Measurements from ENCODE around the gene ESRRA.
A peak's percentile ranks its signal among the peaks of the same experiment; 100 is the strongest.

ESRRA gene

GRCh38 chr11:64275031-64275800 is 30.1 kb upstream of the ESRRA start:
- DNase-seq: no peak

DNA sequence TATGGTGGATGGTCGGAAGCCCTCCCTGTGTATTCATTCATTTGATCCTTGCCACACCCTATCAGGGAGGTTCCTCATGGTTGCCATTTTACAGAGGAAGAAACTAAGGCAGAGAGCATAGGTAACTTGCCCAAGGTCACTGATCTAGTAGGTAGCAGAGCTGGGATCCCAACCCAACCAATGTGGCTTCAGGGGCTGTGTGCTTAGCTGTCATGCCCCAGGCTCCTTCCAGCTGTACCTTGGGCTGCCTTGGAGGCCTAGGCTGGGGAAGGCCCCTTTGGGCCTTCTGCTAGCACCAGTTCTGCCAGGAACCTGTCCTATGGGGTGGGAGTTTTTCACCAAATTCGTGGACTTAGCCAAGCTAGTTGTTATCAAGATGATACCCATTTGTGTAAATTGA is 29.5 kb upstream of the ESRRA start:
- no peak for DNase-seq

DNA sequence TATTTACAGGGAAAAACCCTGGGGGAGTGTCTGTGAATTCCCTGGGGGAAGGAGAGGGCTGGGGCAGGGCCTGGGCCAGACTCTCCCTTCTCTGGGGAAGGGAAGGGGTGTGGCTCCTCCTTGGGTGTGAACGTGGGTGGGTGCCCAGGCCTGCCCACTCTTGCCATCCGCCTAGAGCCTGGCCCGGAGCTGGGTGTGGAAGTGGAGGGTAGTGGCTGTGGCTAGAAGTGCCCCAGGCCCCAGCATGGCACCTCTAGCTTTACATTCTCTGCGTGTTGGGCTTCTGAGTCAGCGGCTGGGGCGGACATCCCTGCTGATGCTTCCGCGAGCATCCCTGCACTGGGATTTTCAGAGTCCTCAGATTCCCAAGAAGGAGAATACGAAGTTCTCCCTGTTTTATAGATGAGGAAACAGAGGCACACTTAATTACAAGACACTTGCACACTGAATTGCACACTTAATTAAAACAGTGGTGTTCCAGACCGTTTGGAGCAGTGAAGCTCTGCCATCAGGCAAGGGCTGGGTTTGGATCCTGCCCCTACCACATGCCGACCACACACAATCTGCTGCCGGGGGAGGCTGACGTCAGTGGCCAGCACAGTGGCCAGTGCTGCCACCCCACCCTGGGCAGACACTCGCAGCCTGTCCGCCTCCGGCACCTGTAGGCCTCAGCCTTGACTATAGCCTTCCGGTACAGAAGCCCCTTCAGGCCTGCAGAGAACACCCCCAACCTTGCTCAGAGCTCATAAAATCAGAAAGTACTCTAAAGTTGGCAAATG is 28.5 kb upstream of the ESRRA start:
- no peak for DNase-seq

DNA sequence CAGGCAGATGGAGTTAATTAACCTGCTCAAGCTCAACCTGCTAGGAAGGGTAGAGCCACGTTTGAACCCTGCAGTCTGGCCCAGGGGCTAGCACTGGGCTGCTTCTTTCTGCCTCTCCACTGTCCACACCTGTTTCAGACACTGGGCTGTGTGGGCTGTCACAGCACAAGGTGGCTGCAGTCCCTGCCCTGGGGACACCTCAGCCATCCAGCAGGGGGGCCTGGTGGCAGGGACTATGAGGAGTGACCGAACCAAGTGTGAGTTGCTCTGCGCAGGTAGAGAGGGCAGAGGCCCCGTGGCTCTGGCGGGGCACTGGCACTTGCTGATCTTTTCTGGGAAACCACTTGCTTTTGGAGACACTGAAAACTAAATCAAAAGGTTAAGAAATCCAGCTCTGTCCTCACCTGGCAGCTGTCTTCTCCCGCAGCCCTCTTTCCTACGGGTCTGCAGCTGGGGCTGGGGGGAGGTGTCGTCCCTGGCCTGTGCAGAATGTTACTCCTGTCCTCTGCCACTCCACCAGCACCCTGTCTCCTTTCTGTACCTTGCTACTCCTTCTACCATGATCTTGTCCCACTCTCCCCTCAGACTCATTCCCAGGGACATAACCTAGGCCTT is 26.6 kb upstream of the ESRRA start:
- DNase-seq: no peak

DNA sequence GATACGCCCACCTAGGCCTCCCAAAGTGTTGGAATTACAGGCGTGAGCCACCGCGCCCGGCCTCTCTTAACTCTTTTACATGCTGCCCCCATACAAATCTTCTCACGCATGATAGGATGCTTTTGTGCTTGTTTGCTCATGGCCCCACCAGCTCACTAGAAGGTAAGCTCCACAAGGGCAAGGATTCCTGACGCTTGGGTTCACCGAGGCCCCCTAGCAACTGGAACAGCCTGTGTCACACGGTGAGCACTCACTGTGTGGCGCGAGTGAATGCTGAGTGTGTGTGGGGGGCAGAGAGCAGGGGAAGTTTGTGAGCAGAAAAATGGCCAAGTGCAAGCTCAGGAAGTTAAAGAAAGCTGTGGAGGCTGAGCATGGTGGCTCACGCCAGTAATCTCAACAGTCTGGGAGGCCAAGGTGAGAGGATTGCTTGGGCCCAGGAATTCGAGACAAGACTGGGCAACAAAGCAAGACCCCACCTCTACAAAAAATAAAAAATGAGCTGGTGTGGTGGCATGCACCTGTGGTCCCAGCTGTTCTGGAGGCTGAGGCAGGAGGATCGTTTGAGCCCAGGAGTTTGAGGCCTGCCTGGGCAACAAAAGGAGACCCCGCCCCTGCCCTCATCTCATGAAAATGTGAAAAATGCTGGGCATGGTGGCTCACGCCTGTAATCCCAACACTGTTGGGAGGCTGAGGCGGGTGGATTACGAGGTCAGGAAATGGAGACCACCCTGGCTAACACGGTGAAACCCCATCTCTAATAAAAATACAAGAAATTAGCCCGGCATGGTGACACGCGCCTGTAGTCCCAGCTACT is 23.2 kb upstream of the ESRRA start:
- no peak for DNase-seq

DNA sequence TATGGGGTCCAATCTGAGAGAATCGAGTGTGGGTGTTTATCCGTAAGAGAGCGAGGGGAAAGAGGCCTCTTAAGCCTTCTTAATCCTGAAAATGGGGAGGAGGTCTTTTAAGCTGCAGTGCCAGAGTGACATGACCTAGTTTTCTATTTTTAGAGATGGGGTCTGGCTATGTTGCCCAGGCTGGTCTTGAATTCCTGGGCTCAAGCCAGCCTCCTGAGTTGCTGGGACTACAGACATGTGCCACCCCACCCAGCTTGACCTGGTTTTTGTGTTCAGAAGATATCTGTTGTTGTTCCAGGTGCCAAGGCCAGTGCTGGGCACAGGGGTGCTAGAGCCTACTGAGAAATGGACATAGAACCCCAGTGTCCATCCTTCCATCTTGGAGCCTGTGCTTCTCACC is 22.2 kb upstream of the ESRRA start:
- DNase-seq: no peak

DNA sequence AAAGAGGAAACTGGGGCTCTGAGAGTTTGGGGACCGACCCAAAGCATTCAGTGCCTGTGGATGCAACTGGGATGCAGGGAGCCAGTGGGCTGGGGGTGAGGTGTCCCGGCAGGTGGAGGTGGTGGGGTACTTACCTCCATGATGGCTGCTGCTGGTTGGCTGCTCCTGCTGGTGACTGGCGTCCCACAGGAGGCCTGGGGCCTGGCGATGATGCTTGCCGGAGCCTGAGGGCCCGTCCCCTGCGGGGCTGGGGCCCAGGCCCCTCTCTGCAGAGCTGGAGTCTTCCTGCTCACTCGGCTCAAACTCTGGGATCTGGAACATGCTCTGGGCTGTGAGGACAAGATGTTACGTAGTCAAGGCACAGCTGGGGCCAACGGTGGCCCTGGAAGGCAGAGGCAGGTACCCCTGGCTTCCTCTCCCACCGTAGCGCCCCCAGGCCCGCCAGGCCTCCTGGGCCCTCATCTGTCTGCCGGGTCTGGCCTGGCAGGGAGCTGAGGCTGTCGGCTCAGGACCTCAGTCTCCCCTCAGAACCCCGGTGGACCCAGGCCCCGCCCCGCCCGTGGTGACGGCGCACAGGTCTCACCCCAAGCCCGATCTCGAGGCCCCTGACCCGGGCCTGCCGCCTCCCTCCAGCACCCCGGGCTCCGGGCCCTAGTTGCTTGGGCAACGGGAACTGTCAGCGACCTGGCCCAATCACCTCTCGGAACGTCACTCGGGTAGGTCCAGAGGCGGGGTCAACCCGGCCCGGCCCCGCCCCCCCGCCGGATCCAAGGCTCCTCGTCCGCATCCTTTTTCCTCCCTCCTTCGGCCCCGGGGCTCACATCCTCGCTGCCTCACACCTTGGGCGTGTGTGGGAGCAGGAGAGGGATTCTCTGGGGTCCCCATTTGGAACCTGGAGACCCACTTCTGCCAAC is 21.0 kb upstream of the ESRRA start, which contains the start of gene BAD:
TSS of gene BAD (minus strand) at position 618 of the 914 bp plus-strand sequence. CDS start at position 321, 297 bp downstream.
- peak; percentile 91 for DNase-seq

DNA sequence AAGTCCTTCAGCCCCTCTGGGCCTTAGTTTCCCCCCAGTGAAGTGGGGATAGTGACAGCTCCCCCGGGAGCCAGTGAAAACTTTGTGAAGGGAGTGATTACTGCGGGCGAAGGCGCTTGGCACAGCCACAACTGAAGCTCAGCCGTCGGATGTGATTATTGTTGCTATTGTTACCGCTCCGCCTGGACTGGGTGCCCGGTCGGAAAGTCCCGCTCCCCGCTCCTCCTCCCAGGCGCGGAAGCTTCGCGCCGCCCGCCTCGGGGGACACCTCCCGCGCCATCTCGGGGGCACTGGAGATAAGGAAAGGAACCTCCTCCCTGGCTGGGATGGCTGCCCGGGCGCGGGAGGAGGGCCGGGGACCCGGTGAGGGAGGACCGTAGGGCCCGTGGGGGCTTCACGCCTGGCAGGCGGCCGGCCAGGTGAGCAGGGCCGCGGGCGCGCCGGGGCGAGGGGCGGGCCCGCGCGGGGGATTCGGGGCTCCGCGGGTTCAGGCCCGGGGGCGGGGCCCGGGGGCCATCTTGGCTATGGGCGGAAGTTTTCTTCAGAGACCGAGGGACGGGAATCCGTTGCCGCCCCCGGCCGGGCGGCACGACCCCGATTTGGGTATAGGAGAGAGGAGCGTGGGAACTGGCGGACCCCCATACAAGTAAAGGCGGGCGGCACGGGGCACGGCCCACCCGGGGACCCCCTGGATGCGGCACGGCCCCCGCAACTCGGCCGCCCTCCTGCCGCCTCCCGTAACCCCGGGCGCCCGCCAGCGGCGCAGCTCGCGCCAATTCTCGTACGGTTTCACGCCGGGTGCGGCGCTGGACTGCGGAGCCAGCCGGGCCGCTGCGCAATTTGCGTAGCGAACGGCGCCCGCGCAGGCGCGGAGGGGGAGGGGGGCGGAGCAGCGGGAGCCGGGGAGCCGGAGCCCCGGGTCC is 20.1 kb upstream of the ESRRA start, which contains the start of gene GPR137:
TSS of gene GPR137 (plus strand) at position 887 of the 923 bp plus-strand sequence. CDS start 677 bp downstream, outside the sequence.
- DNase-seq: peak; percentile 93

DNA sequence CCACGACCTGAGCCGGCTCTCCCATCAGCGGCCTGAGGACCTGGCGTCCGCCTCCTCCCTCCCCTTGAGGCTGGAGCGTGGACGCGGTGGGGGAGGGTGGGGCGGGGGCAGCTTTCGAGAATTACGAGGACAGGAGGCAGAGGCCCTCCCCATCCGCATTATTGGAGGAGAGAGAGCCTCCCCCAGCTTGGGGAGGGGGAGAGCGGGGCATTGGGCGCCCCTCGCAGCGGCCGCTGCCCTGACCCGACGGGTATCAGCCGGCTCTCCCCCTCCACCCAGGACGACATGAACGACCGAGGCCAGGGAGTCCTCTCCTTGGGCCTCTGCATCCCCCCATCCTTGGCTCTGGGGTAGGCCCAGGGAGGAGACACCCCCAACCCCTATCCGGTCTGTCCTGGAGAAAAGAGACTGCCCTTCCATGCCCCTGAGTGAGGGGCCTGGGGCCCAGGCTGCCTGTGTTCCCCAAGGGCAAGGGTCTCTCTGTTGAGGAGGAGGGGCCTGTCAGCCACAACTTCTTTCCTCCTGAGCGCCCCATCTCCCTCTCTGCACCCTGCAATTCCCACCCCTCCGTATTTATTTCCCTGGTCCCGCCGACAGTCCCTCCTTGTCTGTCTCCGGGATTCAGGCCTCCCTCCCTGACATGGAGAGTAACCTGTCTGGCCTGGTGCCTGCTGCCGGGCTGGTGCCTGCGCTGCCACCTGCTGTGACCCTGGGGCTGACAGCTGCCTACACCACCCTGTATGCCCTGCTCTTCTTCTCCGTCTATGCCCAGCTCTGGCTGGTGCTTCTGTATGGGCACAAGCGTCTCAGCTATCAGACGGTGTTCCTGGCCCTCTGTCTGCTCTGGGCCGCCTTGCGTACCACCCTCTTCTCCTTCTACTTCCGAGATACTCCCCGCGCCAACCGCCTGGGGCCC is 19.2 kb upstream of the ESRRA start:
- DNase-seq: no peak

GRCh38 chr11:64286801-64287159 is 18.5 kb upstream of the ESRRA start:
- DNase-seq: no peak

- no peak for DNase-seq
These were observed 17.5 kb upstream of the ESRRA start for GRCh38 chr11:64287676-64288352.

DNA sequence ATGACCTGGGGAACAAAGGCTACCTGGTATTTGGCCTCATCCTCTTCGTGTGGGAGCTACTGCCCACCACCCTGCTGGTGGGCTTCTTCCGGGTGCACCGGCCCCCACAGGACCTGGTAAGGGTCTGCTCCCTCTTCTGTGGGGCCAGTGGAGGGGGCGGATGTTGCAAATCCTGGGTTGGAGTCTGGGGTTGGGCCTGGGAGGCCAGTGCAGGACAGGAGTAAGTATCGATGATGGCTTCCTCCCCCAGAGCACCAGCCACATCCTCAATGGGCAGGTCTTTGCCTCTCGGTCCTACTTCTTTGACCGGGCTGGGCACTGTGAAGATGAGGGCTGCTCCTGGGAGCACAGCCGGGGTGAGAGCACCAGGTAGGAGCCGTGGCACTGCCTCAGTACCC is 17.0 kb upstream of the ESRRA start:
- no peak for DNase-seq

DNA sequence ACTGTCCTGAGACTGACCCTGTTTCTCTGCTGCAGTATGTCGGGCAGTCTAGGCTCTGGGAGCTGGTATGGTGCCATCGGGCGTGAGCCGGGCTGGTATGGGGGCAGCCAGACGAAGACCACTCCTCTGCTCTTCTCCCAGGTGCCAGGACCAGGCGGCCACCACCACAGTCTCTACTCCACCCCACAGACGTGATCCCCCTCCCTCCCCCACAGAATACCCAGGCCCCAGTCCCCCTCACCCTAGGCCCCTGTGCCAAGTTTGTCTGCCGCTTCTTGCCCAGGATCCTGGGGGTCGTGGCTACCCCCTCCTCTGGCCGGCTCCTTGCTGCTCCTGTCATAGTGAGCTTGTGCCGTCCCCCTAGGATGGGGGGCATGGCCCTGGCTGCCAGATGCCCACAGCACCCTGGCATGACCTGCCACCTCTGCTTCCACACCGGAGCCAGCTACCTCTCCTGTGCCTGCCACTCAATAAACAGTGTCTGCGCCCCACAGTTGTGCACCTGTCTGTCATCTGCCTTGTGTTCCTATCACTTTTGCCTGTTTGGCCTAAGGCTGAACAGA is 16.2 kb upstream of the ESRRA start:
- no peak for DNase-seq

DNA sequence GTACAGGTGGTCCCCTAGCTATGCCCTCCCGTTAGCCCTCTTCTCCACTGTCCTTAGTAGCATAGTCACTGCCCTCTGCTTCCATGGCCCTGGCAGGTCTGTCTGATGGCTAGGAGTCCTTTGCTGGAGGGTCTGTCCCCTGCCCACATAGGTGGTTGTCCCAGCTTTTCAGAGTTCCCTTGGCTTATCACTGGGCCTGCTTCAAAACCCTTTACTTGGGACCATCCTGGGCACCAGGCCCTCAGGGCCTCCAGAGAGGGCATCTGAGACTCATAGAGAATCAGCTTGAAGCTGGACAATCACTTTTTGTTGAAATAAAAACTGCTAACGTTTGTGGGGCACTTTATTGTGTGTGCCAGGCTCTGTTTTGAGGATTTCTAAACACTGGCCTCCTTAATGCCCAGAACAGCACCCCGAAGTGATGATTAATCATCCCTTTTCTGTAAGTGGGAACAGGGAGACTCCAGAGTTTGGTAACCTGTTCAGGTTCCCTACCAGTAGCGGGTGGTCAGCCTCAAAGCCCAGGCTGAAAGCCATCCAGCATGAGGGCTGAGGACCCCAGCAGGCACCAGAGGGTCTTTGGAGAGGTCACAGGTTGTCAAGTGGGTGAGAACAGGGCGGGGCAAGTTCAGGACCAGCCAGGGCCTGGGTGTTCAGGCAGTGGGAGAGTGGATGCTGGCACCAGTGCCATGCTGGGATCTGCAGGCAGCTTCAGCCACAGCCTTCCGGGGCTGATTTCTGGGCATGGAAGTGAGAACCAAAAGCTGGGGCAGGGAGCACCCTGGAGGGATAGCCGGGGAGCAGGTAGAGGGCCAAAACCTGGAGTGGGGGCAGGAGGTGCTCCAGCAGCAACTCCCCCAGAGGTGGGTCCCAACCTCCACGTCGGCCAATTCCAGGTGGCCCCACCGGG is 14.7 kb upstream of the ESRRA start:
- DNase-seq: no peak

DNA sequence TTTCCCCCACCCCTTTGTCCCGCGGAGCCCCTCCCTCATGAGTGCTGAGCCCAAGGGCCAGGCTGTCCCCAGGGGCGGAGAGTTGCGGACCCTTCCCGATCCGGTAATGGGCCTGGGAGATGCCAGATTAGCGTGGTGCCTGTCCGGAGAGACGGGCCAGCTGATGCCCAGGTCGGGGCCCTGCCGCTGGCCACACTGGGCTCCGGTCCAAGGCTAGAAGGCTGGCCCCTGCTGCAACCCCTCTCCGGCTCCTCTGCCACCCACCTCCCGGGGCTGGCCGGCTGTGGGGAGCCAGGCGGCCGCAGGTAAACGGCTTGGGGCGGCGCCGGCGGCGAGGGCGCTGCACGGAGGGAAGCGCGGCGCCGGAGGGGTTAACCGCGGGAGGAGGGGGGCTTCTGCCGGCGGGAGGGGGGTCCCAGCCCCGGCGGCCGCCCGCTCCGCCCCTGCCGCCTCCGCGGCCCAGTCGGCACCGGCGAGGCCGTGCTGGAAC is 14.0 kb upstream of the ESRRA start, which contains the start of gene KCNK4:
TSS of gene KCNK4 (plus strand) at position 41 of the 490 bp plus-strand sequence. CDS start 1,717 bp downstream, outside the sequence.
- DNase-seq: no peak

GRCh38 chr11:64291752-64292459 is 13.4 kb upstream of the ESRRA start:
- DNase-seq: peak; percentile 39
